Sigmoid colon (tissue), 4 donors: ENCODE results near the gene DCAF8L1.

ENCODE experiments used
- POLR2AphosphoS5 ChIP-seq, 4 donors: sonication (generic); formaldehyde crosslinking; IDR thresholded peaks; one replicate each; pipeline ENCODE4 v1.6.1; 2017; ENCODE audit warnings: antibody characterized with exemption in 4 of 4
- TF ChIP-seq, protein P1 (sequence below), 4 experiments: fragments of 450-650 bp in 3 of 4; fragments of 200-600 bp in 1 of 4; IDR thresholded peaks; one replicate each; pipeline ENCODE4 v1.5.1; 2016 to 2019; ENCODE audit warnings: antibody characterized with exemption in 4 of 4, mild to moderate bottlenecking in 3 of 4, moderate library complexity in 2 of 4

DNA sequence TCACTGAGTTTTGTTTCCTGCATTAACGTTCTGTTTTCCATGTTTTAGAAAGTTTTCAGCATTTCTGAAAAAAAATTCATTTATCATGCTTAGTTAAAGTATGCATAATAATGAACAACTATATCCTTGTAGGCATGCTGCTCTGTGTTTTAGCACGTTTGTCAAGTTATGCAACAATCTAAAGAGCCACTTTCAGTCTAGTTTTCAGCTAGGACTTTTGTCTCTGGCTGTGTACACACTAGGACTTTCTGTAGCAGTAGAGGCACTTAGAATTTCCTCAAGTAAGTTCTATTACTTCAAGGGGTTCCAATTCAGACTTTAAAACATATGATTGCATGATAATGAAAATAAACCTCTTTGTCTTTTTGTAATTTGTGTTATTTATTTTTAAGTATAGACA, 12.4 kb downstream of the DCAF8L1 start:
- no peak for TF ChIP-seq POLR2AphosphoS5 (IDR thresholded peaks at IDR 0.05)
- TF ChIP-seq, protein P1, sequence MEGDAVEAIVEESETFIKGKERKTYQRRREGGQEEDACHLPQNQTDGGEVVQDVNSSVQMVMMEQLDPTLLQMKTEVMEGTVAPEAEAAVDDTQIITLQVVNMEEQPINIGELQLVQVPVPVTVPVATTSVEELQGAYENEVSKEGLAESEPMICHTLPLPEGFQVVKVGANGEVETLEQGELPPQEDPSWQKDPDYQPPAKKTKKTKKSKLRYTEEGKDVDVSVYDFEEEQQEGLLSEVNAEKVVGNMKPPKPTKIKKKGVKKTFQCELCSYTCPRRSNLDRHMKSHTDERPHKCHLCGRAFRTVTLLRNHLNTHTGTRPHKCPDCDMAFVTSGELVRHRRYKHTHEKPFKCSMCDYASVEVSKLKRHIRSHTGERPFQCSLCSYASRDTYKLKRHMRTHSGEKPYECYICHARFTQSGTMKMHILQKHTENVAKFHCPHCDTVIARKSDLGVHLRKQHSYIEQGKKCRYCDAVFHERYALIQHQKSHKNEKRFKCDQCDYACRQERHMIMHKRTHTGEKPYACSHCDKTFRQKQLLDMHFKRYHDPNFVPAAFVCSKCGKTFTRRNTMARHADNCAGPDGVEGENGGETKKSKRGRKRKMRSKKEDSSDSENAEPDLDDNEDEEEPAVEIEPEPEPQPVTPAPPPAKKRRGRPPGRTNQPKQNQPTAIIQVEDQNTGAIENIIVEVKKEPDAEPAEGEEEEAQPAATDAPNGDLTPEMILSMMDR (IDR thresholded peaks at IDR 0.05): no peak
